Activated CD4-positive, alpha-beta T cell treated with anti-CD3 and anti-CD28 coated beads for 36 hours (primary cell): ENCODE measurements around the gene CCNL2. TPM values are rescaled to one million over a fixed set of nuclear protein-coding genes. Genes with fewer than 3 reads are reported as not detected.

Experiments used
- ATAC-seq: fragments of 200-7000 bp; cut with Tn5 transposase; one replicate; pipeline ENCODE4 v1.10.0; 2021; ENCODE audit warnings: mild to moderate bottlenecking, moderate library complexity
- CTCF ChIA-PET: fragments of 350-600 bp; sonication (Branson Sonifier 250); formaldehyde crosslinking; loops from one replicate; lab custom pipeline; 2021; ENCODE audit warnings: antibody characterized with exemption; lab: Charles Lee
- POLR2A ChIA-PET: fragments of 350-600 bp; sonication (Branson Sonifier 250); formaldehyde crosslinking; loops from one replicate; lab custom pipeline; 2021; ENCODE audit warnings: antibody characterized with exemption, inconsistent platforms; lab: Charles Lee
- DNase-seq: peaks from one replicate; pipeline ENCODE4 v3.0.0-alpha.2; 2020
- H3K27ac Mint-ChIP-seq: one replicate; pipeline ENCODE4 v1.8.0; 2021; ENCODE audit warnings: mixed read lengths
- H3K27me3 Mint-ChIP-seq: one replicate; pipeline ENCODE4 v1.8.0; 2021; ENCODE audit warnings: mixed read lengths
- H3K36me3 Mint-ChIP-seq: one replicate; pipeline ENCODE4 v1.8.0; 2021; ENCODE audit warnings: low read depth, mixed read lengths
- H3K4me1 Mint-ChIP-seq: one replicate; pipeline ENCODE4 v1.8.0; 2021; ENCODE audit warnings: mixed read lengths
- H3K4me3 Mint-ChIP-seq: one replicate; pipeline ENCODE4 v1.8.0; 2021; ENCODE audit warnings: mild to moderate bottlenecking, moderate library complexity, mixed read lengths
- H3K9me3 Mint-ChIP-seq: one replicate; pipeline ENCODE4 v1.8.0; 2021; ENCODE audit warnings: low read depth, mixed read lengths
- intact Hi-C, 2 experiments: fragments of 100-400 bp; cut with DNase I in 1 of 2; cut with micrococcal nuclease in 1 of 2; formaldehyde crosslinking; loops; one replicate each; pipeline versions ENCODE4 v1.14.2 to v1.15.1; 2022 to 2024; cut with DNase I, micrococcal nuclease
- total RNA-seq, 2 experiments: library from RNA; stranded (reverse); gene quantifications; one replicate each; pipeline ENCODE4 v1.2.3, GENCODE V29; 2021

Gene CCNL2
- total RNA-seq, 2 experiments from 2014 or later: 73.6 to 89.7 TPM

GRCh38 chr1:1437033-1437903, 38.1 kb upstream of the CCNL2 start:
- ChIA-PET CTCF (interaction anchor here (1.0 kb wide), 1 partner anchor 67 kb away, joined by 3 read pairs; no protein-coding TSS in a partner anchor), POLR2A (no interaction called here)

GRCh38 chr1:1436630-1437032, 37.5 kb upstream of the CCNL2 start:
- ChIA-PET POLR2A (no interaction called here), CTCF (interaction anchor here (1.0 kb wide), 1 partner anchor 68 kb away, joined by 3 read pairs; no protein-coding TSS in a partner anchor)
- DNase-seq: no peak
- Mint-ChIP-seq H3K4me1 (peaks cover 10% of the 10 kb centered on the region), H3K27ac (no peak overlapping the region), H3K27me3 (peaks cover 17% of the 10 kb centered on the region), H3K9me3 (no peaks in the 10 kb centered on the region), H3K4me3 (peak overlapping the region; percentile 45), H3K36me3 (no peaks in the 10 kb centered on the region)
- intact Hi-C loops: no loop called here
- no peak for ATAC-seq

More at GRCh38 chr1:1437033-1437903, 38.1 kb upstream of the CCNL2 start:
- ATAC-seq (no peak), DNase-seq (peak; percentile 5)
- H3K27me3 Mint-ChIP-seq: peaks cover 17% of the 10 kb centered on the region
- H3K36me3 Mint-ChIP-seq: no peaks in the 10 kb centered on the region
- intact Hi-C loops: no loop called here
- no peaks in the 10 kb centered on the region for H3K9me3 Mint-ChIP-seq
- H3K4me3 Mint-ChIP-seq: no peak overlapping the region
- H3K27ac Mint-ChIP-seq: no peak overlapping the region
- peaks cover 10% of the 10 kb centered on the region for H3K4me1 Mint-ChIP-seq

- DNase-seq (peak; percentile 5), ATAC-seq (no peak)
- intact Hi-C loops: loop anchor here in 1 of 2 experiments (1.0 to 2.0 kb wide), 3 partner anchors 35 to 87 kb away; partner anchors contain the start of genes ATAD3B, CCNL2 and DVL1
- H3K27me3 Mint-ChIP-seq: peaks cover 17% of the 10 kb centered on the region
- no peaks in the 10 kb centered on the region for H3K9me3 Mint-ChIP-seq
- ChIA-PET CTCF (interaction anchor here (1.0 kb wide), 1 partner anchor 69 kb away, joined by 3 read pairs; no protein-coding TSS in a partner anchor), POLR2A (no interaction called here)
- H3K36me3 Mint-ChIP-seq: no peaks in the 10 kb centered on the region
- peak overlapping the region; percentile 45 for H3K4me3 Mint-ChIP-seq
- H3K27ac Mint-ChIP-seq: no peak overlapping the region
- peaks cover 10% of the 10 kb centered on the region for H3K4me1 Mint-ChIP-seq
Measured at GRCh38 chr1:1435911-1436629, 36.9 kb upstream of the CCNL2 start.

- H3K4me1 Mint-ChIP-seq: peaks cover 10% of the 10 kb centered on the region
- peaks cover 14% of the 10 kb centered on the region for H3K27me3 Mint-ChIP-seq
- peak; percentile 68 for ATAC-seq
- intact Hi-C loops: loop anchor here in 1 of 2 experiments (1.0 to 2.0 kb wide), 3 partner anchors 36 to 87 kb away; partner anchors contain the start of genes ATAD3B, CCNL2 and DVL1
- H3K27ac Mint-ChIP-seq: no peak within 1 kb of the TSS
- no peaks in the 10 kb centered on the region for H3K9me3 Mint-ChIP-seq
- H3K36me3 Mint-ChIP-seq: no peaks in the 10 kb centered on the region
- peak; percentile 82 for DNase-seq
- POLR2A ChIA-PET: no interaction called here
- H3K4me3 Mint-ChIP-seq: peak within 1 kb of the TSS; percentile 45
- CTCF ChIA-PET: no interaction called here
Measured at GRCh38 chr1:1435106-1435903, 36.2 kb upstream of the CCNL2 start, which contains the start of gene VWA1. Gene VWA1, plus strand, starts transcription at chr1:1435690. Its CDS starts 59 bp downstream, at chr1:1435749.

- H3K9me3 Mint-ChIP-seq: no peaks in the 10 kb centered on the region
- ChIA-PET CTCF (no interaction called here), POLR2A (no interaction called here)
- intact Hi-C loops: loop anchor here in 1 of 2 experiments (1.0 to 2.0 kb wide), 3 partner anchors 36 to 86 kb away; partner anchors contain the start of genes ATAD3B, CCNL2 and DVL1
- H3K4me3 Mint-ChIP-seq: peak overlapping the region; percentile 28
- no peak overlapping the region for H3K27ac Mint-ChIP-seq
- peaks cover 18% of the 10 kb centered on the region for H3K27me3 Mint-ChIP-seq
- no peak for ATAC-seq
- peaks cover 10% of the 10 kb centered on the region for H3K4me1 Mint-ChIP-seq
- no peaks in the 10 kb centered on the region for H3K36me3 Mint-ChIP-seq
- DNase-seq: peak; percentile 13
Measured at GRCh38 chr1:1434824-1435105, 35.6 kb upstream of the CCNL2 start.

GRCh38 chr1:1434131-1434823, 35.1 kb upstream of the CCNL2 start:
- H3K36me3 Mint-ChIP-seq: no peaks in the 10 kb centered on the region
- H3K27ac Mint-ChIP-seq: no peak overlapping the region
- H3K27me3 Mint-ChIP-seq: peaks cover 22% of the 10 kb centered on the region
- DNase-seq (peak; percentile 50), ATAC-seq (no peak)
- intact Hi-C loops: loop anchor here in 1 of 2 experiments (2.0 kb wide), 2 partner anchors 35 to 85 kb away; partner anchors contain the start of genes CCNL2 and DVL1
- peaks cover 10% of the 10 kb centered on the region for H3K4me1 Mint-ChIP-seq
- H3K9me3 Mint-ChIP-seq: no peaks in the 10 kb centered on the region
- CTCF ChIA-PET: interaction anchor here (0.7 kb wide), 1 partner anchor 11 kb away, joined by 3 read pairs; no protein-coding TSS in a partner anchor
- POLR2A ChIA-PET: no interaction called here
- peak overlapping the region; percentile 28 for H3K4me3 Mint-ChIP-seq

- ChIA-PET POLR2A (no interaction called here), CTCF (interaction anchor here (0.7 kb wide), 1 partner anchor 11 kb away, joined by 3 read pairs; no protein-coding TSS in a partner anchor)
- Mint-ChIP-seq H3K4me1 (peaks cover 10% of the 10 kb centered on the region), H3K27ac (peak overlapping the region; percentile 37), H3K27me3 (peaks cover 21% of the 10 kb centered on the region), H3K4me3 (no peak overlapping the region), H3K9me3 (no peaks in the 10 kb centered on the region), H3K36me3 (no peaks in the 10 kb centered on the region)
- DNase-seq (peak; percentile 86), ATAC-seq (peak; percentile 84)
- intact Hi-C loops: loop anchor here in 1 of 2 experiments (2.0 kb wide), 2 partner anchors 35 to 85 kb away; partner anchors contain the start of genes CCNL2 and DVL1
Measured at GRCh38 chr1:1433804-1434130, 34.6 kb upstream of the CCNL2 start.

GRCh38 chr1:1432951-1433803, 34.0 kb upstream of the CCNL2 start:
- ATAC-seq (no peak), DNase-seq (no peak)
- POLR2A ChIA-PET: no interaction called here
- intact Hi-C loops: no loop called here
- CTCF ChIA-PET: interaction anchor here (0.7 kb wide), 1 partner anchor 10 kb away, joined by 3 read pairs; no protein-coding TSS in a partner anchor
- Mint-ChIP-seq H3K9me3 (no peaks in the 10 kb centered on the region), H3K36me3 (no peaks in the 10 kb centered on the region), H3K27me3 (peaks cover 21% of the 10 kb centered on the region), H3K4me3 (no peak overlapping the region), H3K4me1 (peaks cover 12% of the 10 kb centered on the region), H3K27ac (peak overlapping the region; percentile 37)

- POLR2A ChIA-PET: no interaction called here
- H3K4me3 Mint-ChIP-seq: no peak overlapping the region
- H3K9me3 Mint-ChIP-seq: no peaks in the 10 kb centered on the region
- no peak overlapping the region for H3K27ac Mint-ChIP-seq
- ATAC-seq (no peak), DNase-seq (no peak)
- H3K36me3 Mint-ChIP-seq: no peaks in the 10 kb centered on the region
- intact Hi-C loops: no loop called here
- peaks cover 21% of the 10 kb centered on the region for H3K27me3 Mint-ChIP-seq
- peaks cover 12% of the 10 kb centered on the region for H3K4me1 Mint-ChIP-seq
- CTCF ChIA-PET: no interaction called here
Measured at GRCh38 chr1:1432274-1432950, 33.3 kb upstream of the CCNL2 start.
